NCI-H1417 treated with DMSO at 0.1 percent for 48 hours (cell line): Measurements from ENCODE around the gene ATP10A.
"Not testable (repeated sequence)": the region's sequence is repeated elsewhere in the genome, so short reads cannot be mapped to it uniquely, and the experiment has no call there.

Source experiments
- DNase-seq: peaks from one replicate; lab custom pipeline; 2025; lab: John Stamatoyannopoulos, UW

Gene ATP10A

DNA sequence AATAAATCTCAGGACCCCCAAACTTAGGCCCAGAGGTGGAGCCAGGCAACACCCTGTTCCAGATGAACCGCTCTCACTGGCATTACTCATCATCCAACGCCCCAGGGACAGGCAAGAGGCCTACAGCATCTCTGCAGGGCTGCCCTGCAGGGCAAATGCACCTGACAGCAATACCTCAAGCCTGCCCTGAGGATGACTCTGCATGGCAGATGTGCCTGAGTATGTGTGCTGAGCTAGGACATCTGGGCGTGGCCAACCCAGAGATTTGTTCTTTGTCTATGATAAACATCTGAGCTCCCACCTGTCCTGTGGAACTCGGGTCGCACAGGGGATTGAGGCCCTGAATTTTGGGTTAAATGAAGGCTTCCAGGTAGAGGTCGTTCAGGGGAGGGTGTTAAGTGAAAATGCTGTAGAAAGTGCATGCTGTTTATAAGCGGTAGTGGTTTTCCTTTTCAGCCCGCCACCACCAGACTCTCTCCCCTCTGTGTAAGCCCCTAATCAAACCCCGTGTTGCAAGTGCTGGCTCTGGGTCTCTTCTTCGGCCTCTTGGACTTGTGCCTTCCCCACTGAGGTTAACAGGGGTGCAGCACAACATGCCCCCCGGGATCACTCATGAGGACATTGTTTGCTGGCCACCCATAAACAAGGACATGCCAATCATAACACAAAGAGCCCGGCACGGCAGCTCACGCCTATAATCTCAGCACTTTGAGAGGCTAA is 92.3 kb downstream of the ATP10A start:
- no peak for DNase-seq

- DNase-seq, result no peak
These were observed 93.1 kb downstream of the ATP10A start for GRCh38 chr15:25770031-25770430.

- DNase-seq, result no peak
These were observed 94.9 kb downstream of the ATP10A start for GRCh38 chr15:25768271-25768670.

GRCh38 chr15:25767356-25768151 is 95.6 kb downstream of the ATP10A start:
- DNase-seq, result no peak

DNA sequence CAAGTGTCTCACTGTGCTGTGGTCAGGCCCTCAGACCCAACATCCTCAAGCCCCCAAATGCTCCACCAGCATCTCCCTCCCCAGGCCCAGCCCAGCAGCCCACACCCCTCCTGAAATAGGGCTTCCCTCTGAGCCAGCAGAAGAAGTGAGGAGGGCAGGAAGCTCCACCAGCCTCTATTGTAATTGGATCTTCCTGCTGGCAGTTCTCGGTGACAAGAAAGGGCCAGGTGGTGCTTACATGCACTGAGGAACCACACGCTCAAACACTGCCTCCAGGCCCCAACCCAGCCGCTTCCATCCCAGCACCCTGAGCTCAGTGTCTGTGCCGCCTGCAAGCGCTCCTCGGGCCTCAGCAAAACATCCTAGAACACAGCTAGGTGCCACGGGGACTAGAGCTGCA is 96.7 kb downstream of the ATP10A start:
- DNase-seq, result no peak

DNA sequence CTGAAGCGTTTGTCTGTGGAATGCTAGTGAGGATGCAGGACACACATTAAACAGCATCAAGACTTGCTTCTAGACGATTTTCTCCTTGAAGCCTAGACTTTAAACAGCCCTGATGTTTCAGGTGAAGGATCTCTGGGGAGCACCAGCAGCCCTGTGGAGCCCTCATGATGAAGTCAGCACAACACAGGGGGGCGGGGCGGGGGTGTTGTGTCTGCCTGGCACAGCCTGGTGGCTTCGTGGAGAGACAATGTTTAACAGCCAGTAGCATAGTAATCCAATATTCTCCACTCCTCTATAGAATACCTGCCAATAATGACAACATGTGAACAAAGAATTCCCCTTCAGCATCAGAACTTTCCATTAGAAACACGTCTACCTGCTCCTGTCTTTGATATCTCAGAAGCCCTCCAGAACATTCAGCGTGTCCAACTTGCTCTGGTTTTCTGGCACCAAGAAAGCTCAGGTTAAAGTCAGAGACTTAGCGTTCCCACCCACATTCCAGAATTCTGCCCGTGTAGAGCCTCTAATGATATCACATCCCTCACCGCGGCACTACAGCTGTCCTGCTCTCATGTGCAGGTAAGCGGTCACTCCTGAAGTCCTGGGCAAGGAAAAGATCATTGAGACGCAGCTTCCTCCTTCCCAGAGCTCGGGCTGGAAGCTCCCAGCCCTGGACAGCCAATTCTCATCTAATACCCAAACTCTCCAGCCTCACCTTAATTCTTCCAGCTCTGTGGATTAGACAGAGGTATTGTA is 98.0 kb downstream of the ATP10A start:
- DNase-seq, result no peak

- DNase-seq, result no peak
These were observed 99.2 kb downstream of the ATP10A start for GRCh38 chr15:25763954-25764353.

GRCh38 chr15:25763331-25763751 is 99.8 kb downstream of the ATP10A start:
- no peak for DNase-seq

GRCh38 chr15:25761971-25762662 is 101.0 kb downstream of the ATP10A start:
- DNase-seq, result no peak

DNA sequence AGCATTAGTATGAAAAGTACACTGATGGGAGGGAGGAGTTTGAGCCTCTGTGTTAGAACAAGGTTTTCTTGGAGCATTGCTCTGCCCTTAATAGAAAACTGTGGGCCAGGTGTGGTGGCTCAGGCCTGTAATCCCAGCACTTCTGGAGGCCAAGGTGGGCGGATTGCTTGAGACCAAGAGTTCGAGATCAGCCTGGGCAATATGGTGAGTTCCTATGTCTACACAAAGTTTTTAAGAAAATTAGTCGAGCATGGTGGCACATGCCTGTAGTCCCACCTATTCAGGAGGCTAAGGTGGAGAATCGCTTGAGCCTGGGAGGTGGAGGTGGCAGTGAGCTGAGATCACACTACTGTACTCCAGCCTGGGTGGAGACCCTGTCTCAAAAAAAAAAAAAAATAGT is 103.7 kb downstream of the ATP10A start:
- no peak for DNase-seq

DNA sequence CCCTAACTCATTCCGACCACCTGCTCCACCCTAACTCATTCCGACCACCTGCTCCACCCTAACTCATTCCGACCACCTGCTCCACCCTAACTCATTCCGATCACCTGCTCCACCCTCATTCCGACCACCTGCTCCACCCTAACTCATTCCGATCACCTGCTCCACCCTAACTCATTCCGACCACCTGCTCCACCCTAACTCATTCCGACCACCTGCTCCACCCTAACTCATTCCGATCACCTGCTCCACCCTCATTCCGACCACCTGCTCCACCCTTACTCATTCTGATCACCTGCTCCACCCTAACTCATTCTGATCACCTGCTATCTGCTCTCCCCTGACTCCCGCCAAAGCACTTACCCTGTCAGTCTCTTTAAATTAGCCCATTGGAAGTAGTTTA is 104.5 kb downstream of the ATP10A start:
- DNase-seq, result not testable (repeated sequence)

DNA sequence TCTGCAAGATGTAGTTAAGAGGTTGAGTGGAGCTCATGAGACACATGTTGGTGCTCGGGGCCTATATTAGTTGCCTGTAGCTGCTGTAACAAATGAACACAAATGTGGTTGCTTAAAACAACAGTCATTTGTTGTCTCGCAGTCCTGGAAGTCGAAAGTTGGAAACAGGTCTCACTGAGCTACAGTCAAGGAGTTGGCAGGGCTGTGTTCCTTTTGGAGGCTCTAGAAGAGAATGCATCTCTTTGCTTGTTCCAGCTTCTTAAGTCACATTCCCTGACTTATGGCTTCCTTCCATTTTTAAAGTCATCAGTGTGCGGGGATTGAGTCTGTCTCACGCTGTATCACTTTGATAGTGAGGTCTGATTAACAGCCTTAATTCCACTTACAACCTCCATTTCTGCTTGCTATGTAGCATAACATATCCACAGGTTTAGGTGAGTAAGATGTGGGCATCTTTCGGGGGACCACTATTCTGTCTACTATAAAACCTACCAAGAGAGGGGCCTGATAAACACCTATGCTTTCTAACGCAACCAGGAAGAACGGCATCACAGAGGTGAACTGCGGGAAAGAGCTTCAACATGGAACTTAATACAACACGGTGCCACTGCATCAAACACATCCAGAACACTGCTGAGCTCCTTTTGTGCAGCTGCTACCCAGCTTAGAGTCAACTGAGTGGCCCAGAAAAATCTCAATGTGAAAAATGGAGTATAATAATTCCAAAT is 119.4 kb downstream of the ATP10A start:
- DNase-seq, result no peak

DNA sequence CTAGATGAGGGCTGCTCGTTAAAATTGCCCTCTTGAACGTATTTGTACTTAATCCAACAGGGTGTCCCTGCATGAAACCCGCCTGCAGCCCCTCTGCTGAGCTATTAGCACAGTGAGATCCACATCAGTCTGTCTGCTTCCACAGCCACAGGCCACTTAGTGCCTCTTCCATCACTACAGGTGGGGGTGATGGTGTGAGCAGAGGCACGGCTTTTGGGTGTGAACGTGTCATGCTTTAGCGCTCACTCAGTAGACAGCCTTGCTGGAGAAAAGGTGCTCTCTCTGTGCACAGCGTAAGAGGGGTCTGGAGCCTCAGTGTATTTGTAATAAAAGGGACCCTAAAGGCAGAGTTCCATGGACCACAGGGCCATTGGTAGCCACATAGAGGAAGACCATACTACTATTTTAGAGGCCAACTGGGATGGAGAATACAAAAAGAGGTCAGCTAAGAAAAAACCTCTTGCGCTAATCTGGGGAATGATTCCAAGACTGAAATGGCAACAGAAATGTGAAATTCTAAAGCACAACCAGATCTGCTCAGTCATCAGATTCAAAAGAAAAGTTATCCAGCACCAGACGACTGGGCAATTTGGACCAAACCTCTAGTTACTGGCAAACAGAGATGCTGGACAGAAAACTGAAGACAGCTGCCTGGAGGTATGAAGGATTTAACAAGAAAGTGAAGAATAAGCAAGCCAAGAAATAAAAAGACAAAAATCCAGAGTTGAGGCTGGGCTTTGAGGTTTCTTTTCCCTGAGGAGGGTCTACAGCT is 120.2 kb downstream of the ATP10A start:
- DNase-seq, result no peak

DNA sequence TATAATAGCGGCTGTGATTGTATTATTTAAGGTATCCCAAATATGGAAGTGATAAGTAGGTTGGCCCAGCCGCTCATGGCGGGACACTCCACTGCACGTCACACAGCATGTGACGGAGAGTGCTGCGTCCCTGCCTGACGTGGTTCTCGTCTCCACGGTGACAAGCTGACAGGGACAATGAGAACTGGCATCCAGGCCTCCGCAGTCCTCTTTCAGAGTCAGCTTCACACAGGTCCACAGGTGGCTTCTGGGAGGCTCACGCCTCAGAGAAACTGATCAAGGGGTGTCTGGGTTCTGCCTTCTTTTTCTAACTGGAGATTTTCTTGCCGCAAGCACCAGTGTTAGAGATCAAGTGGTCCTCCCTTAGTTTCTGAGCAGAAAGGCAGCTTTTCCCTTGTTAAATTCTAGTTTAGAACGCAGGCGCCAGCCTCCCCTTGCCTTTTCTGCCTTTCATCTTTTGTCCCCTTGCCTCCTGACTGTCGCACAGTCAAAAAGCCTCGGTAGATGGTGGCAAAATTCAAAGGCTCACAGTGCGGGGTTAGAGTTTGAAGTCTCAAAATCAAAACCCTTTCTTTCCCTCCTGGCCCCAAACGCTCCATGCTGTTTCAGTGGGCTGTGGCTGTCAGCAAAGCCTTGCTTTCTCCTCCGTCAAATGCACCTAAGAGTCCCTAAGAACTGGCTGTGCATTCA is 120.9 kb downstream of the ATP10A start:
- DNase-seq, result no peak

DNA sequence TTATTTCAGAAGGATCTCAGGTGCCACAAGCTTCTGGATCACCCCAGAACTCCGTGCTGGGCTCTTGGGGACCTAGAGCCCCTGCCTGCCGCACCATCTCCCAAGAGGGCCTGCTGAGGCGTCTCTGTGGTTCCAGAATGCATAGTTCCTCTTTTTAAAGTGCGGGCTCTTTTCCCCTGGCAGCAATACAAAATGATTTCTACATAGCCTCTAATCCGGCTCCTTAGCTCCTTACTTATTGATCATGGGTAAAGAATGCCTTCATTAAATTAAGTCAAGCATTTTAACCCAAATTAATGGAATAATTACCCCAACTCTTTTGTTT is 121.9 kb downstream of the ATP10A start:
- DNase-seq, result no peak

- no peak for DNase-seq
These were observed 122.5 kb downstream of the ATP10A start for GRCh38 chr15:25740383-25741255.

GRCh38 chr15:25739687-25740121 is 123.4 kb downstream of the ATP10A start:
- no peak for DNase-seq

- DNase-seq, result no peak
These were observed 124.8 kb downstream of the ATP10A start for GRCh38 chr15:25738171-25738965.
